HS-27A (cell line): Measurements from ENCODE around the gene DOCK10.
"Not testable (repeated sequence)": the region's sequence is repeated elsewhere in the genome, so short reads cannot be mapped to it uniquely, and the experiment has no call there.

Source experiments
- DNase-seq: peaks from one replicate; pipeline ENCODE4 v3.0.0-alpha.2; 2012; ENCODE audit warnings: low read depth, missing footprints

The DOCK10 gene

DNA sequence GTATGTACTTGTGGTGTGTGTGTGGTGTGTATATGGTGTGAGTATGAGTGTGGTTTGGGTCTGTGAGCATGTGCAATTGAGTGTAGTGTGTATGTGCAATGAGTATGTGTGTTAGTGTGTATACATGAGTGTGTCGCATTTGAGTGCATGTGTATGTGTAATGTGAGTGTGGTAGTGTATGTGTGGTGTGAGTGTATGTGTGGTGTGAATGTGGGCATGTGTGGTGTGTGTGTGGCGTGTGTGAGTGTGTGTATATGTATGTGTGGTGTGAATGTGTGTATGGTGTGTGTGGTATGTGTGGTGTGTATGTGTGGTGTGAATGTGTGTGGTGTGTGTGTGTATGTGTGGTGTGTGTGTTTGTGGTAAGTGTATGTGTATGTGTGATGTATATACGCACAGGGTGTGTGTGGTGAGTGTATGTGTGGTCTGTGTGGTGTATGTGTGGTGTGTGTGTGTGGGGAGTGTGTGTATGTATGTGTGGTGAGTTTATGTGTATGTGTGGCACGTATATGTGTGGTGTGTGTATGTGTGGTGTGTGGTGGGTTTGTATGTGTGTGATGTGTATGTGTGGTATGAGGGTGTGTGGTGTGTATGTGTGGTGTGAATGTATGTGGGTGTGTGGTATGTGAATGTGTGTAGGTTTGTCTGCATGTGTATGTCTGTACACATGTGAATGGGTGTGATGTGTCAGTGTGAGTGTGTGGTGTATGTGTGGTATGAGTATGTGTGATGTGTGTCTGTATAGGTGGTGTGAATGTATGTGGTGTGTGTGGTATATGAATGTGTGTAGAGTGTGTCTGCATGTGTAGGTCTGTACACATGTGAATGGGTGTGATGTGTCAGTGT is 123.4 kb downstream of the DOCK10 start:
- no peak for DNase-seq

DNA sequence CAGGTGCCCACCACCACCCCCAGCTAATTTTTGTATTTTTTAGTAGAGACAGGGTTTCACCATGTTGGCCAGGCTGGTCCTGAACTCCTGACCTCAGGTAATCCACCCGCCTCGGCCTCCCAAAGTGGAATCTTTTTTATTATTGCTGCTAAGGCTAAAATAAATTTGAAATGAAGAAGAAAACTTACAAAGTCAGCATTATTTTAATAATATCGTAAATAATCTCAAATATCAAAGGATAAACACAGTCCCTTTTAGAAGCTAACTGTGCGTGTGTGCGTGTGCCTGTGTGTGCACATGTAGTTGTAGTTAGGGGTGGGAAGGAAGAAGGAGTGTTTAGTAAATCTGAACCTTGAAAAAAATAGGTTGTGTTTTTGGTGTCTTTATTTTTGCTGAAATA is 125.0 kb downstream of the DOCK10 start:
- not testable (repeated sequence) for DNase-seq

DNA sequence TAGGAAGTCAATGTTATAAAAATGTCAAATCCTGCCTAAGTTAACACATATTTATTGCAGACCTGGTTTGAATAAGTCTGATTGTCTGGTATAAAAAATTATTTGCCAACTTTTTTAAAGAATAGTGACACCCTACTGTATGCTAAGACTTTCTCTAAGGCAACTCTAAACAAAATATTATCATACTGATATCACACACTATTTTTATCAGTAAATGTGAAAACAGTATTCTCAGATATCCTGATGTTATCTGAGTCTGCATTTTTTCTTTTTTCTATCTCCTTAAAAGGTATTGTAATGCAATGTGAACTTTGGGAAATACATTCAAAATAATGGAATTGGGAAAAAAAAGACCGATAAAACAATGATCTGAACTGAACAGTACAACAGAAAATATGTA is 127.1 kb downstream of the DOCK10 start:
- no peak for DNase-seq

DNA sequence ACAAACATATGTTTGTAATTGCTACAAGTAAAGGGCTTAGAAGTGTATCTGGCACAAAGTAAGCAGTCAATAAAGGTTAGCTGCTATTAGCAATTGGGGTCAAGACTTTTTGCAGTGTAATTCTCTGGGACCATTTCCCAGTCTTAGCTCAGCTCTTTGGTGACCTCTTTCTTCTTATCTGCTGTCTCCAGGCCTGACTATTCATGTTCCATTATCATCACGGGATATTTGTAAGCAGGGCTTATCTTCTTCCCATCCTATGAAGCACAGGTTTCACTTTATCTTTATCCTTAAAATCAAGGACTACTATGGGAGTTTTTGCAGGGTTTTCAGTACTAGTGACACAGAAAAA is 131.7 kb downstream of the DOCK10 start:
- DNase-seq = no peak

DNA sequence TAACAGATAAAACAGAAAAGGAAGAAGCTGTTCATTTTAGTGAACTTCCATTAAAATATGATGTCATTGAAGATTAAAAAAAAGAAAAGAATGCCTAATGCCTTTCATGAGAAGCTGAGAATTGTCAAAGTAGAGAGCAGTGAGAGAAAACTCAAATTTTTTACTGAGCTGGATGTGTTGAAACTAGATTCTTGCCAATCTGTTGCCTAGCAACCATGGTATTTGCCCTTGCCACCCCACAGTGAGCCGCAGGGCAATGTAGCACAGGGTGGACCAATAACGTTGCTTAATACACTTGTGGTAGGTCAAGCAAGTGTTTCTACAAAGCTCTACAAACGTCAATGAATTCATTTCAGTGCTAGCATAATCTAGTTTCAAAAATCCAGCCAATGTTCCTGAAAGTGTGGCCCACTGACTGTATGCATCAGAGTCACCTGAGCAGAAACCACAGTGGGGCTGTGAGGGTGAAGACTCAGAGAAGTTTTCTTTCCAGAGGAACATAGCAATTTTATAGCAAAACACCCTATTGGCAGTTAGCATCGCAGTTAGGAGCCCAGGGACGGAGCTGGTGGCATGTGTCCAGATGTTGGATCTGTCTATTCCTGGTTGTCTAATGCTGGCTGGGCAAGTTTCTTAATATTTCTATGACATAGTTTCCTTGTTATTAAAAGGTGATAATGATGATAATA is 132.2 kb downstream of the DOCK10 start:
- no peak for DNase-seq

DNA sequence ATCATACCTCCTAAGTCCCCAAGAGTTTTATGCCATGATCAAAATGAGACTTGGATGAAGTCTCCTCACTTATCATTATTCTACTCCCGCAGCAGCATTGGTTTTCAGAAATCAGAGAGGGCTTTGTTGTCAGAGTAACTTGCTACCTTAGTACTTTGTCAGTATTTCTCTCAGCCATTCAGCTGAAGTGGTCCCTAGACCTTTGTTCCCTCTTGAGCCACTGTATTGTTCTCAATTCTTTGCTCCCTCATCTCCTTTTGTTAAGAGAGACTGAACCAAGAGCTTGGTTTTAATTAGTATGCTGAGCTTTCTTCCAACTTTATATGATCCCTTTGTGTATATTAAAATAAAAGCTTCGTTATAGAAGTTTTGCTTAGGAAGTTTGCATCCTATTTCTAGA is 133.4 kb downstream of the DOCK10 start:
- DNase-seq = no peak

DNA sequence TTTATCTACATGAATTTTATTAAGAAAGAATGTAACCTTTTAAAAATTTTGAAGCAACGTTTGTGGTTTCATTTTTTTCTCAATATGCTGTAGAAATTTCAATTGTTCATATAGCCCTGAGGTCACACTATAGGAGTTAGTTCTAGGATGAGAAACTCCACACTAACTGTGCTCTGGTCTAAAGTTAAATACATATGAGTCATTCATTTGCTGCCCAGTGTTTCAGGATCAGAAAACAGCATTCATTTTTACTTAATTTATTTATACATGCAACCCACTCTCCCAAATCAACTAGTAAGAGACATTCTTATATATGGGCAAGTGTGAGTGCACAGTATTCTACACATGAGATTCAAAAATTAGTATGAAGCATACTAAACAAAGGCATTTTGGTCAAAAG is 137.9 kb downstream of the DOCK10 start:
- no peak for DNase-seq

DNA sequence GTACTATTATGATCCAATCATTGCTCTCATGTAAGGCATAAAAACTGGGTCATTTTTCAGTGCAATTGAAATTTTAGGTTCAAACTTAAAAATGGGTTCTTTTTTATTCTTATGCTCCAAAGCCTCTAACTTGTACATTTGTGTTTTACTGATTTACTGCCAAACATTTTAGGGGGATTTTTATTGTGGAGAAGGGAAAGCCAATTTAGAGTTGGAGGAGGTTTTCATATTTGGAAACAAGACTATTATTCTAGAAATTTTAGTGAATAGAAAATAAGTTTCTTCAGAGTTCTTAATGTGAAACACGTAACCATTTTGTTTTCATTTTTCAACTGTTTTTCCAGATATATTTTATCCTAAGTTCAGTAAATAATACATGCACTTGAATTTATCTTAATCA is 138.6 kb downstream of the DOCK10 start:
- no peak for DNase-seq

DNA sequence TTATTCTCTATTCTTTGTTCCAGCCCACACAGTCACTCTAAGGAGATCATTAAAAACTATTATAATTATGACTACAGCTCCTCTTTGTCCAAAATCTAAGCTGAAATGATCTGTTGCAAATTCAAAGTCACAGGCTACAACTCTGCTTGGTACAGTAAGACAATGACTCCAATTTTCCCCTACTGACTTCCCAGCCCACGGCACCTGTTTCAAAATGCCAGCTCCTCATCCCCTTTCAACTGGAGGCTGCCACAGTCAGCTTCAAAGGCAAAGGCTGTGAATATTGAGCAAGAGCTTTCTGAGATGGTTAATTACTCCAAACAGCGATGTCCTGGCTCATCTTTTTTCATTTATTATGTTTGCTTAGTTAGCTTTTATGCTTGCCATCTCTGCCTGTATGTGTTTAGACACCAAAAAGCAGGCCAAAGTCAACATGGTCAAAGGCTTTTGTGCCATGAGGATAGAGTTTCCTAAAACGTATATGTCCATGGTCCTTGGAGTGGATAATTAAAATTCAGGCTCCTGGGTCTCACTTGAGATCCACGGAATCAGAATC is 141.1 kb downstream of the DOCK10 start:
- no peak for DNase-seq

DNA sequence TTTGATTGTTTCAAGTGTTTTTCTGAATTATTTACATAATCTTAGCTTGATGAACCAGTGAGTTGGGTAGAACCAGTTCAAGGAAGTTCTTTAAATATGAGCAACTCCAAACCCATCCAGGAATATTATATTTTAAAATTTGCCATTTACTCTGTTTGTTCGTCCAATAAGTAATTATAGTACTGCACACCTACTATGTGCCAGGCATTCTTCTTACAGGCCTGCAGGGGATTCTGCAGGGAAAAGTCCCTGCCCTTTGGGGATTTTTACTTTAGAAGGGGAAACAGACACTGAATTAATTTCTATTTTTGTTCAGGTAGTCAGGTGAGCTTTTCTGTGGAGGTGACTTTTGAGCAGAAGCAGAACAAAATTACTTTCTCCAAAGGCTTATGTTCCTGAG is 146.9 kb downstream of the DOCK10 start:
- no peak for DNase-seq

DNA sequence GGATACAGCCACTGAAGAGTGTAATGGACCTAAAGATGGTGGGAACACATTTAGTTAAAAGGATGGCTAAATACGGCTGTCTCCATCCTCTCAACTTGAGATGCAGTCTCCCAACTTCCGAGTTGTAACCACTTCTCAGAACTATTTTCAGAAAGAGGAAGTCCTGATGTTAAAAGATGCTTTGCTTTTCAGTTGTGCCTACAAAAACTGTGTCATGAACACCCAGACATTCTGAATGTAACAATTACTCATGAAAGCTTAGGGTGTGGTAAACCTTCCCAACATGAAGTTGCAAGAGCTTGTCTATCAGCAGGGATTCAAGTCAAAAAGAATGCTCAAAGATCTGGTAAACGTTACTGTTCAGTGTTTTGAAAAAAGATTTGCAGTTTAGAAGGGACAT is 147.9 kb downstream of the DOCK10 start:
- DNase-seq = no peak

DNA sequence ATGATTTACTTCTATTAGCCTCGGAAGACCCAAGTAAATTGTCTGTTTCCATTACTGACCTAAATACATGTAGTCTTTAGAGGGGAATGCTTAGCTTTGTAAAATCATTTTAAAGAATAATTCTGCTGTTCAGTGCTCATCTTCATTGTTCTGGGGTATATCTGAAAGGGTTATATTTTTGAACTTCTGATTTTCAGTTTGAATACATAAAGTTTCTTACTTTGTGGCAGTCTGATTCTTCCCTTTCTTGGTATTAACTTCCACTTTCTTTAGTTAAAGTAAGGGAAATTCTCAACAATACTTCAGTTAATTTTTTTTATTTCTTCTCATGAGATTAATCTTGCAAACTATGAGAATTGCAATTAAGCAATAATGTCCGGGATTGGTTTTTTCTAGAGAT is 148.4 kb downstream of the DOCK10 start:
- no peak for DNase-seq

DNA sequence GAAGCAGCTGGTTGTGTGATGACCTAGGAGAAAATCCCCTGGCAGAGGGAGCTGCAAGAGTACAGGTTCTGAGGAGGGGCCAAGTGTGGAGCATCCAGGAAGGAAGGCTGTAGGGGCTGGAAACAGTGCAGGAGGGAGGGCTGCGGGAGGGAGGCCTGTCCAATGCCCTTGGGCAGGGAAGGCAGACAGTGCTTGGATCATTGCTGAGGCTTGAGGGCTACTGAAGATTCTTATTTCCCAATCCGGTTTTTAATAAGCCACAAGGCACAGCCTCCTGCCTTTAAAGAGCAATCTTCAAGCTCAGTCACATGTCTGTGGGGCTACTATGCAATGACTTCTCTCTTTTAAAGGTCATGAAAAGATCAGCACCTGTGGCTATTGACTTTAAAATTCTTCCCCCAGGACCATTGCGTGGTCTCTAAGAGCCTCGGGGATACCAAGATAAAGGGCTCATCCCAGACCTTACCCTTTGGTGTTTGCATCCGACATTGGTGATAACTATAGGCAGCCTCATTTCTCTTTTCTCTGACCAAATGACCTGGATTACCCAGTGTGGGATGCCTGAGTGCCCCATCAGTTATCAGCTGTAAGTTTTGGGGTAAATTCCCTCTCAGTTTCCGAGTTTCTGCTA is 149.6 kb downstream of the DOCK10 start:
- no peak for DNase-seq

DNA sequence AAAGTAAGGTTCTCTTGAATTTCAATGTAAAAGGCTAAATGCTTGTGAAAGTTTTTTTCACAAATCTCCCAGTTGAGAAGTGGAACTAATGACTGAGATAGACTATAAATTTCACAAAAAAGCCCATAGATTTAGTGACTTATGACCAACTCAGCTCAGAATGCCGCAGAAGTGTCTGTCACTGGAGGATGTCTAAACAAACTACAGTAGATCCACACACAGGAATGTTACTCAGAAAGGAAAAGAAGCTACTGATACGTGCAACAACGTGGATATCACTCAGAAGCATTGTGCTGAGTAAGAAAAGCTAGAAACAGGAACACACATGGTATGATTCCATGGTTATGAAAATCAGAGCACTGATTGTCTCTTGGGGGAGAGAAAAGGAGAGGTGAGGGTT is 151.9 kb downstream of the DOCK10 start:
- DNase-seq = no peak

DNA sequence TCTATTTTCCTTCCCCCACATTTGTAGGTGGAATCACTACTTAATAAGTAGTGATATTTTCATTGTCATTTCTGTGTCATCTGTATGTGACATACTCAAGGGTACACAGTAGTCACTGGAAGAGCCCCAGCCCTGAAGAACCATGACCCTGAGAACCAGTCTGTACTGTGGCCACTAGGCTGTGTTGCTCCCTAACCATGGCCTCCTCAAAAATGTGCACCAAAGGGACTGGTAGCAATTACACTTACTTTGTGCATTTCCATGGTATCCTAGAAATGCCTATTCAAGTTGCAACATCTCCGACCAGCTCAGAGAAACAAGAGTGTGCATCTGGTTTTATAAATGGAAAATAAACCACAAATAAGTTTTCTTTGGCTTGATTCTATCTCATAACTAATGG is 155.1 kb downstream of the DOCK10 start:
- DNase-seq = no peak

DNA sequence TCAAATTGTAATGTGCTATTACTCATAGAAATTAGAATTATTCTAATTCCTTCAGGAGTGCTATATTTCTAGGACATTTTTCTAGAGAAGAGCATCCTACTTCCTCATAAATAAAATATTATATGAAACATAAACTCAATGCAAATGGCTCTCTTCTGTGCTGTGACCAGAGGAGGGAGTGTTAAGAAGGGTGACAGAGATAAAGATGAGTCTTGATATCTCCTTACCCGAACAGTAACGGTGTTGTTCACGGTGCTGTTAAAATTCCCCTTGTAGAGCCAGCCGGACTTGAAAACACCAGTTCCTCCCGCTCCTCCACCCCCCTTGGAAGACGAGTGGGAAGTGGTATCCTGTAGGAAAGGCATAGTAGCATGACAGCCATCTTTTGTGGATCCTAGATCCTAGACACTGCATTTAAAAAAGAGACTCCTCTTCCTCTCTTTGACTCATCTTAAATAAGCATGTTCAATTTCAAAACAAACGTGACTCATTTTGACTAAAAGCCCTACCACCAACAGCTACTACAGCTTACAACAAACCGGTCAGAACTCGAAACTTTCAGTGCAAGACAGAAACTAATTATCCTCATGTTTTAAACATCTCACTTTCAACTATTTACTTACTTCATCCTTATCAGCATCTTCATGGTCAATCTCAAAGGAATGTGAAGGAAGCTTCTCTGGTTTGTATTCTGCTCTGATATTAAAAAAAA is 156.3 kb downstream of the DOCK10 start:
- DNase-seq = no peak

DNA sequence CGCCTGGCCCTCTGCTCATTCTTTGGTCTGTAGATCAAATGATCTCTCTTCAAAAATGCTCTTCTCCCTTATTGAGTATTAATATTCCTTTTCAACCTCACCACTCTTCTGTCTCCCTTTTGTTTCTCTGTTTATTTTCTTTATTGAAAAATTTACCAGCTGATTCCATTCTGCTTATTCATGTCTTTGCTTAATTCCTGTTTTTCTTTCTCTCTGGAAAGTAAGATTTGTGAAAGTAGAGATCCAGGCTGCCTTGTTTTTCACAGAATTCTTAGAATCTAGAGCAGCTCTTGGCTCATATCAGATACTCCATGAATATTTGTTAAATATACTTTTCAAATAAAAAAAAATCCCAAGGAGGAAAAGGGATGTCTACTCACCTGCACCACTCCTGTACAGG is 157.0 kb downstream of the DOCK10 start:
- DNase-seq = no peak

DNA sequence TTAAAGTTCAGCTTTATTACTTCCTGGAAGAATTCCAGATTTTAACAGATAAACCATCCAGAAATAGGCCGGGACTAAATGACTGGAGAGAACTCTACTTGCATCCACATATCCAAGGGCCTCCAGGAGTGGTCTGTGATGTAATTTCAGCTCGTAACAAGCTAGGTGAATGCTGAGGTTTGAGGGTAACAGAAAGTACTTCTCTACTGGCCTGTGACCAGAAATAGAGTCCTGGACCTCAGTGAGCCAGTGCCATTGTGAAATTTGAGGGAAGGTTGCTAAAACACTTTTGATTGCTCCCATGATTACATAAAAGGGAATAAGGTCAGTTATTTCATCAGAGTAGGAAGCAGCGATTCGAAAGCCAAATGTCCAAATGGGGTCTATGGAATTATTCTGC is 158.1 kb downstream of the DOCK10 start:
- DNase-seq = no peak

DNA sequence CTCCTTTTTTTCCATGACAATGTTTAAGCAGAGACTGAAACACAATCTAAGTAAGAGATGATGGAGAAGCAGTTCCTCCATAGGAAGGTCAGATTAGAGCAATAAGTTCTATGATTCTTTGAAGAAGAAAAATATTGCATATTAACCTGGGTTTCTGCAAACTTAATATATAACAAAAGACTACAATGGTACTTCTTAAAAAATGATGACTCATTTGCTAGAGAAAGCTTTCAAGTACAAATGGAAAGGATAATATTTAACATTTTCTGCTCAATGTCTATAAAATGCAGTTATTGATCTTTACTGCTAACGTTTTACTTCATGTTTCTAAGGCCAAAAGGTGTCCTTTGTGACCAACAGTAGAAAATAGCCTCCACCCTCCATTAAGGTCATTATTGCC is 158.6 kb downstream of the DOCK10 start:
- DNase-seq = no peak

DNA sequence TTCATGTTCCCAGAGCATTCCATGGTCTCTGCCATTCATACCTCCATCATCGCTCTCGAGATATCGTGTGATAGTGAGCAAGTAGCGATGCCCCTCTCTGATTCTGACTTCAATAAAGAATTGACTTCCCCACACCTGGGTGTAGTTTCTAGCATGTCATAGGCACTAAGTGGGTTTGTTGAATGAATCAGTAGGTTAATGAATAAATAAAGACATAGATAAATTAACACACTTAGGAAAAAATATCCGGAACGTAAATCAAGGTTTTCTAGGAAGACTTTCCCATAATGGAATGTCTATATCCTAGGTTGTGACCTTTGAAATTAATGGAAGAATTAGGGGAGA is 159.1 kb downstream of the DOCK10 start:
- no peak for DNase-seq

DNA sequence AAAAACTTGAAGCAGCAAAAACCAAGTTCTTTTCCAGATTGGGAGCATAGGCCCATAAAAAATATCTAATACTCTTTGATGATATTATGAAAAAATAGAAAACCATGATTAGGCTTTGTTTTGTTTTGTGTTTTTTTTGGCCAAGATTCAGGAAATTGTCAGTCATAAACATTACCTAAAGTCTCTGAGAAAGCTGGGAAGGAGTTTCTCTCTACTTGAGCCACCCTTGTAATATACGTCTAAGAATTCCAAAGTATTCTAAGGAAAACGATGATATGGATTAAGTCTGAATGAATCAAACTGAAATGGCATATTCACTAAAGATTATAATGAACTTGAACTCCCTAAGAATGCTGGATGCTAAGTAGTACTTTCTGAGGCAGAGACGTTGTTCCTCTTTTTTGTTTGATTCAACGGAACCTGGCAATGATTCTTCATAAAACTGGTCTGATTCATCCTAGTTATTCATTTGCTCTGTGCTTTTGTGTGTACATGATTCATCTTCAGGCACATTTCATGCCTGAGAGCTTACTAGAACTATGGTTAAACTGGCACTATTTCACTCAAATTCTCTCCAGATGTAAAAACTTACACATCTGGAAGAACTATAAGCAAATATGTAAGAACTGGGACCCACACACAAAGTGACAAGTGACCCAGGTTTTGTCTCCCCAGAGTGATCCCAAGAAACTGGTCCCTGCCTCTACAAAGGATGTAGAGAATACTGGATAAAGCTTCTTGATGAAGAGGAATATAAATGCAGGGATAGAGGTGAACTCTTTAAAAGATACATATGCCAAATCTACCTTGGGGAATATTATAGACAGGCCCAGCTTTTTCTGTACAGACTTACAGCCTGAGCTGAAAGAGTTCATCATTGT is 159.7 kb downstream of the DOCK10 start:
- no peak for DNase-seq

DNA sequence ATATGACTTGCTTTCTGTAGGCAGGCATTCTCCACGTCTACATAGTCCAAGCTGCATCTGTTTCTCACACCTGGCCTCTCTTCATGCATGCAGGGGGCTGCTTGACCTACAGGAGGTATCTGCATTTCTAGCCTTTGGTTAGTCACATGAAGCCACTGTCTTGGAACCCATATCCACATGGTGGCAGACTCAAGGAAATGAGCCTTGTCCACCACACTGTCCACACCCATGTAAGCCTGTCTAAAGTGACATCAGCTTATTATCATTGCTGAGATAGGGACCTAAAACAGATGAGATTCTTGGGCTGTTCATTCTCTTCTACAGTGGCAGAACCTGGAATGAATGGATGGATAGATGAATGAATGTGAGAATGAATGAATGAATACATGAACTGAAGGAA is 160.4 kb downstream of the DOCK10 start:
- DNase-seq = no peak
